Activated CD4-positive, alpha-beta T cell treated with anti-CD3 and anti-CD28 coated beads for 36 hours (primary cell): ENCODE data around the gene TTLL11. TPM values are rescaled to one million over a fixed set of nuclear protein-coding genes. Genes with fewer than 3 reads are reported as not detected.

Source experiments
- ATAC-seq: fragments of 200-7000 bp; cut with Tn5 transposase; one replicate; pipeline ENCODE4 v1.10.0; 2021; ENCODE audit warnings: mild to moderate bottlenecking, moderate library complexity
- CTCF ChIA-PET: fragments of 350-600 bp; sonication (Branson Sonifier 250); formaldehyde crosslinking; loops from one replicate; lab custom pipeline; 2021; ENCODE audit warnings: antibody characterized with exemption; lab: Charles Lee
- POLR2A ChIA-PET: fragments of 350-600 bp; sonication (Branson Sonifier 250); formaldehyde crosslinking; loops from one replicate; lab custom pipeline; 2021; ENCODE audit warnings: antibody characterized with exemption, inconsistent platforms; lab: Charles Lee
- DNase-seq: peaks from one replicate; pipeline ENCODE4 v3.0.0-alpha.2; 2020
- H3K27ac Mint-ChIP-seq: one replicate; pipeline ENCODE4 v1.8.0; 2021; ENCODE audit warnings: mixed read lengths
- H3K27me3 Mint-ChIP-seq: one replicate; pipeline ENCODE4 v1.8.0; 2021; ENCODE audit warnings: mixed read lengths
- H3K36me3 Mint-ChIP-seq: one replicate; pipeline ENCODE4 v1.8.0; 2021; ENCODE audit warnings: low read depth, mixed read lengths
- H3K4me1 Mint-ChIP-seq: one replicate; pipeline ENCODE4 v1.8.0; 2021; ENCODE audit warnings: mixed read lengths
- H3K4me3 Mint-ChIP-seq: one replicate; pipeline ENCODE4 v1.8.0; 2021; ENCODE audit warnings: mild to moderate bottlenecking, moderate library complexity, mixed read lengths
- H3K9me3 Mint-ChIP-seq: one replicate; pipeline ENCODE4 v1.8.0; 2021; ENCODE audit warnings: low read depth, mixed read lengths
- intact Hi-C, 2 experiments: fragments of 100-400 bp; cut with DNase I in 1 of 2; cut with micrococcal nuclease in 1 of 2; formaldehyde crosslinking; loops; one replicate each; pipeline versions ENCODE4 v1.14.2 to v1.15.1; 2022 to 2024; cut with DNase I, micrococcal nuclease
- total RNA-seq, 2 experiments: library from RNA; stranded (reverse); gene quantifications; one replicate each; pipeline ENCODE4 v1.2.3, GENCODE V29; 2021

The TTLL11 gene
- total RNA-seq, 2 experiments from 2014 or later: 1.3 to 1.8 TPM

- Mint-ChIP-seq H3K4me1 (peaks cover 13% of the 10 kb centered on the region), H3K27ac (no peak overlapping the region), H3K4me3 (no peak overlapping the region), H3K36me3 (no peaks in the 10 kb centered on the region), H3K27me3 (peaks cover 23% of the 10 kb centered on the region), H3K9me3 (no peaks in the 10 kb centered on the region)
- no peak for DNase-seq
- no peak for ATAC-seq
- intact Hi-C loops: loop anchor here (2.0 to 5.0 kb wide), 2 partner anchors 34 to 437 kb away; partner anchors contain the start of genes MORN5 (in 1 of the 2) and NDUFA8 (in 1 of the 2)
- POLR2A ChIA-PET: interaction anchor here (1.0 kb wide), 1 partner anchor 25 kb away, joined by 5 read pairs; no protein-coding TSS in a partner anchor
- CTCF ChIA-PET: interaction anchor here (0.6 to 11.9 kb wide), 42 partner anchors 8 to 1125 kb away, joined by 3 to 208 read pairs (median 4); partner anchors contain the start of genes MORN5, MRRF, NDUFA8 and RBM18
Observed at GRCh38 chr9:122124528-122124927, 31.4 kb upstream of the TTLL11 start.

GRCh38 chr9:122124048-122124447, 30.9 kb upstream of the TTLL11 start:
- intact Hi-C loops: loop anchor here (2.0 to 5.0 kb wide), 2 partner anchors 35 to 437 kb away; partner anchors contain the start of genes MORN5 (in 1 of the 2) and NDUFA8 (in 1 of the 2)
- ChIA-PET CTCF (interaction anchor here (0.7 to 11.9 kb wide), 17 partner anchors 15 to 684 kb away, joined by 3 to 208 read pairs (median 5); partner anchors contain the start of genes MRRF and RBM18), POLR2A (no interaction called here)
- ATAC-seq (no peak), DNase-seq (no peak)
- H3K4me3 Mint-ChIP-seq: no peak overlapping the region
- no peak overlapping the region for H3K27ac Mint-ChIP-seq
- H3K9me3 Mint-ChIP-seq: no peaks in the 10 kb centered on the region
- H3K4me1 Mint-ChIP-seq: peaks cover 13% of the 10 kb centered on the region
- H3K27me3 Mint-ChIP-seq: peaks cover 23% of the 10 kb centered on the region
- no peaks in the 10 kb centered on the region for H3K36me3 Mint-ChIP-seq

DNA sequence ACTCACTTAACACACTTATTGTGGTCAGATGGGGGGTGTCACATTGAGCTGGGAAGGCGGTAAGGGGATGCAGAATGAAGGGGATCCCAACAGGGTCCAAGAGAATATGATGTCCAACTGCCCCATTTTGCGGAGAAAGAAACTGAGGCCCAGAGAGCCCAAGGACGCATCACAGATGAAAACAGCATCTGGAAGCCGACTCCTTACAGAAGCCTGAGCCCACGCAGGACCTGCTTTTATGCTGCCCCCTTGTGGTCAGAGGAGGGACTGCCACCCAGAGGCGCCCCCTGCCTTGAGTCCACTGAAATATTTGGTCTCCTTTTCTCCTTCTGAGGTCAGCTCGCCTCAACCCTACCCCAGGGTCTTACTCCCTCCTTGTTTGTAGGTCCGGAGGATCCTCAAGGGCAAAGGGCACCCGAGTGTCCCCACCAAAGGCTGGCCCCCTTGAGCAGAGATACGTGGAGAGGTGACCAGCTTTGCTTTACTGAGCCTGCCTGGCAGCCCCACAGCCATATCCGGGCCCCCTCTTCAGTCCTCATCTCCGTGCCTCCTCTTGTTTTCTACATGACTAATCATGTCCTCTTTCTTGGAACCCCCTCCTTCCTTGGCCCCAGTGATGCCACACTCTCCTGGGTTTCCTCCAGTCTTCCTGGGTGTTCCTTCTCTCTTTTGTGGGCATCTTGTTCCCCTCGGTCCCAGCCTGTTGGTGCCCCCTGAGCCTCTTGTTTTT, 30.0 kb upstream of the TTLL11 start:
- Mint-ChIP-seq H3K4me3 (no peak overlapping the region), H3K4me1 (peaks cover 13% of the 10 kb centered on the region), H3K36me3 (no peaks in the 10 kb centered on the region), H3K9me3 (no peaks in the 10 kb centered on the region), H3K27me3 (peaks cover 23% of the 10 kb centered on the region), H3K27ac (no peak overlapping the region)
- peak; percentile 66 for ATAC-seq
- intact Hi-C loops: loop anchor here (1.0 to 5.0 kb wide), 2 partner anchors 24 to 436 kb away; no protein-coding TSS in a partner anchor
- ChIA-PET CTCF (interaction anchor here (0.6 to 11.9 kb wide), 14 partner anchors 11 to 1226 kb away, joined by 3 to 208 read pairs (median 4); no protein-coding TSS in a partner anchor), POLR2A (interaction anchor here (0.7 kb wide), 1 partner anchor 24 kb away, joined by 3 read pairs; no protein-coding TSS in a partner anchor)
- peak; percentile 86 for DNase-seq

DNA sequence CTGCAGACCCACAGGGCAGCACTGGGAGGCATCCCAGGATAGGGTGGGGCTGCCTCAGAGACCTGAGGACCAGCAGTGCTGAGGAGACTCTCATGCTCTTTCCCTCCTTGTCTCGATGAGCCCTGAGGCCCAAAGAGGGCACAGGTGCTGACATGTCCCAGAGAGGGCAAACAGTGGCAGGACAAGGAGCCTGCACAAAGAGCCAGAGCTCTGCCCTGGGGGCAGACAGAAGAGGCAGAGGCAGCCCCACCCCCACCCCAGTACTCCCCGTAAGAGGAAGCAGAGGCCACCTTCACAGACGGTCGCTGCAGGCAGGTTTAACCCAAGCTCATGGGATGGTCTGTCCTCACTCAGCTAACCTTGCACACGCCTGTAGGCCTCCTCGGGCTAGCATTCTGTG, 29.4 kb upstream of the TTLL11 start:
- DNase-seq: no peak
- H3K27ac Mint-ChIP-seq: no peak overlapping the region
- no peaks in the 10 kb centered on the region for H3K9me3 Mint-ChIP-seq
- CTCF ChIA-PET: interaction anchor here (0.5 to 11.9 kb wide), 9 partner anchors 12 to 229 kb away, joined by 3 to 208 read pairs (median 11); no protein-coding TSS in a partner anchor
- peaks cover 13% of the 10 kb centered on the region for H3K4me1 Mint-ChIP-seq
- no peaks in the 10 kb centered on the region for H3K36me3 Mint-ChIP-seq
- H3K27me3 Mint-ChIP-seq: peaks cover 22% of the 10 kb centered on the region
- H3K4me3 Mint-ChIP-seq: no peak overlapping the region
- POLR2A ChIA-PET: no interaction called here
- intact Hi-C loops: loop anchor here in 1 of 2 experiments (5.0 kb wide), 1 partner anchor 435 kb away; no protein-coding TSS in a partner anchor
- ATAC-seq: no peak

DNA sequence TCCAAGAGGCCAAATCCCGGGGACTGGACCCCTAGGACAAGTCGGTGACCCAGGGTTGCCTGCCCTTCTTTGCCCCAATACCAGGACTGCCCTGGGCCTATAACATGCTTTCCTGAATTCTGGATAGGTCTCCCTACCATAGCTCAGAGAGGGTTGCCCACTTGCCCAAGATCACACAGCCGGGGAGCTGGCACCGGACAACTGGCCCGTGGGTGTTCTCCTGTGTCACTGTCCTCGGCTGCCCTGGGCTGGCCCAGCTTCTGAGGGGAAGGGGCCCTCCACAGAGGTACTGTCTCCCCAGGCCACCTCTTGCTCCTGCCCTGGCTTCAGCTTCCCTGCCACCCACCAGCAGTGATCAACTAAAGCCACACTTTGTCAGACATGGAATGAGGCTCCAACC, 28.8 kb upstream of the TTLL11 start:
- intact Hi-C loops: loop anchor here in 1 of 2 experiments (5.0 kb wide), 1 partner anchor 435 kb away; no protein-coding TSS in a partner anchor
- ATAC-seq (no peak), DNase-seq (no peak)
- Mint-ChIP-seq H3K36me3 (no peaks in the 10 kb centered on the region), H3K4me3 (no peak overlapping the region), H3K27ac (no peak overlapping the region), H3K27me3 (peaks cover 18% of the 10 kb centered on the region), H3K9me3 (peaks cover 2% of the 10 kb centered on the region), H3K4me1 (peaks cover 13% of the 10 kb centered on the region)
- CTCF ChIA-PET: interaction anchor here (0.5 to 11.9 kb wide), 12 partner anchors 12 to 494 kb away, joined by 3 to 208 read pairs (median 8); no protein-coding TSS in a partner anchor
- POLR2A ChIA-PET: no interaction called here

GRCh38 chr9:122121391-122121790, 28.3 kb upstream of the TTLL11 start:
- POLR2A ChIA-PET: no interaction called here
- Mint-ChIP-seq H3K27me3 (peaks cover 14% of the 10 kb centered on the region), H3K9me3 (peaks cover 2% of the 10 kb centered on the region), H3K36me3 (no peaks in the 10 kb centered on the region), H3K4me1 (peaks cover 10% of the 10 kb centered on the region), H3K27ac (no peak overlapping the region), H3K4me3 (no peak overlapping the region)
- no peak for DNase-seq
- intact Hi-C loops: loop anchor here in 1 of 2 experiments (5.0 kb wide), 1 partner anchor 434 kb away; no protein-coding TSS in a partner anchor
- no peak for ATAC-seq
- CTCF ChIA-PET: interaction anchor here (0.7 to 11.9 kb wide), 10 partner anchors 8 to 494 kb away, joined by 3 to 208 read pairs (median 8); no protein-coding TSS in a partner anchor

DNA sequence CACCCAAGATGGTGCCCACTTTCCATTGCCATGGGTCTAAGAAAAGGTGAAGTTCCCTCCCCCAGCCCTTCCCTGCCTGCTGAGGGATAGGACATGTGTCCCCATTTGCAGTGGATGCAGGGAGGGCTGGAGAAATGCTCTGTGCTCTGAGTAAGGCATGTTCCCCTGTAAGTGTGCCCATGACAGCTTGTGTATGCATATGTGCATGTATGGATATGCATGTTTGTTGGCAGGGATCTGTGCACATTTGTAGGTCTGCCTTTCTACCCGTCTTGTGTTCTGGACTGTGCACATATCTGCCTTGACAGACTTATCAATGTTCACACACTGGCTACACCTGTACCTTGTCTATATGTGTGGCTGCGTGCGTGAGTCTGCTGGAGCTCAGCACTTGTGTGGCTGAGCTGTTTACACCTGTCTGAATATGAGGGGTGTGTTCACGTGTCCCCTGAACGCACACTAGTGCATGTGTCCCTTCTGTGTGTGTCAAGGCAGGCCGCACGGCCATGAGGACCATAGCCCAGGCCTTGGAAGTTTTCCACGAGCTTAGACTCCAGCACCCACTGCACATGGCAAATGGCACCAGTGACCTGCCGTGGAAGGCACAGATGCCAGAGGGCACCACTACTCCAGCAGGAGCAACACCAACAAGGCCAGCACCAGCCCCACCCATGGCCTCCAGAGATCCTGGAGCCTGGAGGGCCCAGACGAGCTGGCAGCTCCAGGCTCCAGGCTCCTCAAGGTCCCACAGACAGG, 27.4 kb upstream of the TTLL11 start:
- Mint-ChIP-seq H3K4me1 (peaks cover 4% of the 10 kb centered on the region), H3K4me3 (no peak overlapping the region), H3K9me3 (peaks cover 2% of the 10 kb centered on the region), H3K27me3 (peaks cover 6% of the 10 kb centered on the region), H3K36me3 (no peaks in the 10 kb centered on the region), H3K27ac (no peak overlapping the region)
- DNase-seq (no peak), ATAC-seq (no peak)
- POLR2A ChIA-PET: no interaction called here
- intact Hi-C loops: loop anchor here in 1 of 2 experiments (5.0 kb wide), 1 partner anchor 433 kb away; no protein-coding TSS in a partner anchor
- CTCF ChIA-PET: interaction anchor here (1.0 to 11.9 kb wide), 5 partner anchors 9 to 232 kb away, joined by 3 to 208 read pairs (median 20); no protein-coding TSS in a partner anchor

DNA sequence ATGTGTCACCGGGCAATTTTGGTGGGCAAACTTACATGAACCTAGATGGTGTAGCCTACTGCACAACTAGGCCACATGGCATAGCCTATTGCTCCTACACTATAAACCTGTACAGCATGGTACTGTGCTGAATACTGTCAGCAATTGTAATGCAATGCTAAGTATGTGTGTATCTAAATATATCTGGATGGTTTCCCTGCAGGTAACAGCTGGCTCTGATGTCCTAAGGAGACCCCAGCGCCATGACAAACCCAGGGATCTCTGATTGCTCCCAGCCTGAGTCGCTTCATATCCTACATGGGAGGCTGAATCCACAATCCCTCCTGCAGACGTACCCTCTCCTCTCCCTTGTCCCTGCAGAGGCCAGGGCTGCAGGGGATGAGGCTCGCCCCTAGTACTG, 26.6 kb upstream of the TTLL11 start:
- CTCF ChIA-PET: interaction anchor here (0.7 to 11.9 kb wide), 5 partner anchors 14 to 230 kb away, joined by 3 to 208 read pairs (median 3); partner anchors contain the start of gene TTLL11
- Mint-ChIP-seq H3K27me3 (peaks cover 4% of the 10 kb centered on the region), H3K36me3 (no peaks in the 10 kb centered on the region), H3K4me1 (no peaks in the 10 kb centered on the region), H3K4me3 (no peak overlapping the region), H3K9me3 (peaks cover 2% of the 10 kb centered on the region), H3K27ac (no peak overlapping the region)
- intact Hi-C loops: loop anchor here in 1 of 2 experiments (5.0 kb wide), 1 partner anchor 432 kb away; no protein-coding TSS in a partner anchor
- POLR2A ChIA-PET: no interaction called here
- ATAC-seq: no peak
- no peak for DNase-seq

GRCh38 chr9:122119166-122119521, 26.0 kb upstream of the TTLL11 start:
- ATAC-seq: no peak
- no peak for DNase-seq
- intact Hi-C loops: no loop called here
- Mint-ChIP-seq H3K4me3 (no peak overlapping the region), H3K36me3 (no peaks in the 10 kb centered on the region), H3K27me3 (peaks cover 2% of the 10 kb centered on the region), H3K4me1 (no peaks in the 10 kb centered on the region), H3K9me3 (peaks cover 2% of the 10 kb centered on the region), H3K27ac (no peak overlapping the region)
- ChIA-PET POLR2A (interaction anchor here (0.7 kb wide), 1 partner anchor 1719 kb away, joined by 4 read pairs; no protein-coding TSS in a partner anchor), CTCF (interaction anchor here (0.7 to 11.9 kb wide), 5 partner anchors 15 to 231 kb away, joined by 3 to 208 read pairs (median 3); partner anchors contain the start of gene TTLL11)

GRCh38 chr9:122118343-122119165, 25.4 kb upstream of the TTLL11 start:
- POLR2A ChIA-PET: interaction anchor here (0.7 kb wide), 1 partner anchor 1719 kb away, joined by 4 read pairs; no protein-coding TSS in a partner anchor

More at GRCh38 chr9:122118343-122119165, 25.4 kb upstream of the TTLL11 start:
- Mint-ChIP-seq H3K4me1 (no peaks in the 10 kb centered on the region), H3K36me3 (no peaks in the 10 kb centered on the region), H3K4me3 (no peak overlapping the region), H3K27me3 (peaks cover 2% of the 10 kb centered on the region), H3K27ac (no peak overlapping the region), H3K9me3 (peaks cover 2% of the 10 kb centered on the region)
- intact Hi-C loops: no loop called here
- CTCF ChIA-PET: interaction anchor here (1.0 to 11.9 kb wide), 3 partner anchors 17 to 232 kb away, joined by 5 to 208 read pairs (median 20); no protein-coding TSS in a partner anchor
- no peak for ATAC-seq
- DNase-seq: no peak
